ENCODE data around the gene SLC47A1.

DNA sequence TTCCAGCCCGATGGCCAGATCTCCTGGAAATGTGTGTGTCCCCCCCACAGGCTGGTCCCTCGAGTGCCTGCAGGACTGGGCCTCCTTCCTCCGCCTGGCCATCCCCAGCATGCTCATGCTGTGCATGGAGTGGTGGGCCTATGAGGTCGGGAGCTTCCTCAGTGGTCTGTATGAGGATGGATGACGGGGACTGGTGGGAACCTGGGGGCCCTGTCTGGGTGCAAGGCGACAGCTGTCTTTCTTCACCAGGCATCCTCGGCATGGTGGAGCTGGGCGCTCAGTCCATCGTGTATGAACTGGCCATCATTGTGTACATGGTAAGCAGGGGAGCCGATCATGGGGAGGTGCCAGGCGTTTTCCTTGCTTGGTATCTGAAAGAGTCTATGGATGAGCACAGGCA, 22.1 kb downstream of the SLC47A1 start:
- TF ChIP-seq, protein P1, sequence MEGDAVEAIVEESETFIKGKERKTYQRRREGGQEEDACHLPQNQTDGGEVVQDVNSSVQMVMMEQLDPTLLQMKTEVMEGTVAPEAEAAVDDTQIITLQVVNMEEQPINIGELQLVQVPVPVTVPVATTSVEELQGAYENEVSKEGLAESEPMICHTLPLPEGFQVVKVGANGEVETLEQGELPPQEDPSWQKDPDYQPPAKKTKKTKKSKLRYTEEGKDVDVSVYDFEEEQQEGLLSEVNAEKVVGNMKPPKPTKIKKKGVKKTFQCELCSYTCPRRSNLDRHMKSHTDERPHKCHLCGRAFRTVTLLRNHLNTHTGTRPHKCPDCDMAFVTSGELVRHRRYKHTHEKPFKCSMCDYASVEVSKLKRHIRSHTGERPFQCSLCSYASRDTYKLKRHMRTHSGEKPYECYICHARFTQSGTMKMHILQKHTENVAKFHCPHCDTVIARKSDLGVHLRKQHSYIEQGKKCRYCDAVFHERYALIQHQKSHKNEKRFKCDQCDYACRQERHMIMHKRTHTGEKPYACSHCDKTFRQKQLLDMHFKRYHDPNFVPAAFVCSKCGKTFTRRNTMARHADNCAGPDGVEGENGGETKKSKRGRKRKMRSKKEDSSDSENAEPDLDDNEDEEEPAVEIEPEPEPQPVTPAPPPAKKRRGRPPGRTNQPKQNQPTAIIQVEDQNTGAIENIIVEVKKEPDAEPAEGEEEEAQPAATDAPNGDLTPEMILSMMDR (IDR thresholded peaks at IDR 0.05): no peak
- TF ChIP-seq POLR2A (IDR thresholded peaks at IDR 0.05; ENCODE audit: low read depth): no peak

Data from esophagus muscularis mucosa (tissue), 3 donors.